Osteocyte (in vitro differentiated cells): ENCODE measurements around the gene ARHGEF38. TPM values are rescaled to one million over a fixed set of nuclear protein-coding genes. Genes with fewer than 3 reads are reported as not detected.

ENCODE experiments used
- DNase-seq: peaks from one replicate; pipeline ENCODE4 v3.0.0; 2021; ENCODE audit warnings: mixed read lengths; ENCODE audit not compliant: unreplicated experiment; ENCODE audit errors: extremely low spot score
- H3K27ac Mint-ChIP-seq: one replicate; pipeline ENCODE4 v1.8.0; 2021; ENCODE audit warnings: mild to moderate bottlenecking, mixed read lengths; ENCODE audit not compliant: unreplicated experiment
- H3K27me3 Mint-ChIP-seq: one replicate; pipeline ENCODE4 v1.8.0; 2021; ENCODE audit warnings: mixed read lengths; ENCODE audit not compliant: unreplicated experiment
- H3K36me3 Mint-ChIP-seq: one replicate; pipeline ENCODE4 v1.8.0; 2021; ENCODE audit warnings: mixed read lengths; ENCODE audit not compliant: unreplicated experiment
- H3K4me1 Mint-ChIP-seq: one replicate; pipeline ENCODE4 v1.8.0; 2021; ENCODE audit warnings: mixed read lengths; ENCODE audit not compliant: unreplicated experiment
- H3K4me3 Mint-ChIP-seq: one replicate; pipeline ENCODE4 v1.8.0; 2021; ENCODE audit warnings: mild to moderate bottlenecking, moderate library complexity, mixed read lengths; ENCODE audit not compliant: unreplicated experiment
- H3K9me3 Mint-ChIP-seq: one replicate; pipeline ENCODE4 v1.8.0; 2021; ENCODE audit warnings: mixed read lengths; ENCODE audit not compliant: unreplicated experiment
- CTCF ChIP-seq: fragments of 200-600 bp; sonication (generic); IDR thresholded peaks from 2 replicates; pipeline ENCODE4 v1.5.0; 2021; ENCODE audit warnings: antibody characterized with exemption, mild to moderate bottlenecking, moderate library complexity
- long read RNA-seq: library from polyadenylated mRNA; unstranded; transcript quantifications from one replicate; pipeline ENCODE4 v2.0.0, GENCODE V29; 2021
- total RNA-seq: library from RNA; stranded (reverse); gene quantifications from 2 replicates; pipeline ENCODE4 v1.2.1, GENCODE V29; 2021

The ARHGEF38 gene, protein sequence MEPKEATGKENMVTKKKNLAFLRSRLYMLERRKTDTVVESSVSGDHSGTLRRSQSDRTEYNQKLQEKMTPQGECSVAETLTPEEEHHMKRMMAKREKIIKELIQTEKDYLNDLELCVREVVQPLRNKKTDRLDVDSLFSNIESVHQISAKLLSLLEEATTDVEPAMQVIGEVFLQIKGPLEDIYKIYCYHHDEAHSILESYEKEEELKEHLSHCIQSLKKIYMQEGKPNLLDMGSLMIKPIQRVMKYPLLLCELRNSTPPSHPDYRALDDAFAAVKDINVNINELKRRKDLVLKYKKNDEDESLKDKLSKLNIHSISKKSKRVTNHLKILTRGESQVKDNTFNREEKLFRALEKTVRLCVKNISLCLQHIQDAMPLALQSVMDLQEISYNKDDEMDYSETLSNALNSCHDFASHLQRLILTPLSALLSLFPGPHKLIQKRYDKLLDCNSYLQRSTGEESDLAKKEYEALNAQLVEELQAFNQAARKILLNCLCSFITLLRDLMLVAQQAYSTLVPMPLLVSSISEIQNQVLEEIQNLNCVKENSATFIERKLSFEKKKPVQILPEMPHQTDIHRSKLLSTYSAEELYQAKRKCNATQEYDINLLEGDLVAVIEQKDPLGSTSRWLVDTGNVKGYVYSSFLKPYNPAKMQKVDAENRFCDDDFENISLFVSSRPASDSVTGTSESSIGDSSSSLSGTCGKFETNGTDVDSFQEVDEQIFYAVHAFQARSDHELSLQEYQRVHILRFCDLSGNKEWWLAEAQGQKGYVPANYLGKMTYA
- not detected in 2 replicates for total RNA-seq
- long read RNA-seq, partial matches to known transcripts, result 0 of 1 reads
- long read RNA-seq, other reads (novel, unspliced or antisense), result 1 of 1 reads

DNA sequence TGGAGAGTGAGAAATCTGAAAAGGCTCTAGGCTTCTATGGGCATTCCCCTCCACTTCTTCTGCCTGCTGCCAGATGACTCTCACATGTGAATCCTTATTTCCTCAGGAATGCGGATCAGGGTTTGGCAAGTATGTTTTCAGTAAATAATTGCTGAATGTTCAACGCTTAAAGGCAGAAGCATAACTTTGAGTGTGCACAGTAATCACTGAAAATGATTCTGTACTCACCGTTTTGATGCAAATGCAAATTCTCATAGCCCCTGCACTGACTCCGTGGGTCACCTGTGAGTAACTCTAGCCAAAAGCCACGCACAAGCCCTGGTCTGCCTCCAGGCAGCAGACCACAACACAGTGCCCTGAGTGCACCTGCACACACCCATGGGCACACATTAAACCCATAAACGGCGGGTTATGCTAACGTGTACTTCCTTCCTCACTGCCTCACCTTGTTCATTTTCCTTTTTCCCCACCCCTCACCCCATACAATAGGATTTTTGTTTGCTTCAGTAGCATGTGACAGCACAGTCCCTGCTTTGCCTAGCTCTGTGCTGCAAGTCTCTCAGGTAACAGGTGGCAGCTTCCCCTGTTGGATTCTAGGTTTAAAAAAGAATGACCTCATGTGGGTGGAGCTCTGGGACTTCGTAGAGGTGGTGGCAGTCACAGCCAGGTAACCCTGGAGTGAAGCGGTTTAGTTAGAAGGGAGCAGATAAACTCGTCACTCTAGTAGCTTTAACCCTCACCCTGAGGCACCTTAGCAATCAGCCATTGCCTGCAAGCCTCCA, at the start of gene ARHGEF38:
Gene ARHGEF38 (plus strand): TSS at position 656 of the 782 bp plus-strand sequence. CDS start 146 bp downstream, outside the sequence.
- Mint-ChIP-seq H3K27me3 (peaks cover 24% of the 10 kb centered on the region), H3K27ac (no peak within 1 kb of the TSS)
- no peak for DNase-seq

GRCh38 chr4:105503484-105503883, 48.9 kb upstream of the ARHGEF38 start:
- H3K4me3 Mint-ChIP-seq, result no peak overlapping the region
- no peaks in the 10 kb centered on the region for H3K4me1 Mint-ChIP-seq
- H3K9me3 Mint-ChIP-seq, result no peaks in the 10 kb centered on the region
- no peak for TF ChIP-seq CTCF
- H3K27ac Mint-ChIP-seq, result no peak overlapping the region
- no peaks in the 10 kb centered on the region for H3K36me3 Mint-ChIP-seq
- H3K27me3 Mint-ChIP-seq, result peaks cover 7% of the 10 kb centered on the region
- DNase-seq, result no peak

More for the DNA sequence above, at the start of gene ARHGEF38:
- no peak within 1 kb of the TSS for H3K4me3 Mint-ChIP-seq
- peaks cover 14% of the 10 kb centered on the region for H3K4me1 Mint-ChIP-seq
- H3K9me3 Mint-ChIP-seq, result no peaks in the 10 kb centered on the region
- H3K36me3 Mint-ChIP-seq, result no peaks in the 10 kb centered on the region
- no peak for TF ChIP-seq CTCF

DNA sequence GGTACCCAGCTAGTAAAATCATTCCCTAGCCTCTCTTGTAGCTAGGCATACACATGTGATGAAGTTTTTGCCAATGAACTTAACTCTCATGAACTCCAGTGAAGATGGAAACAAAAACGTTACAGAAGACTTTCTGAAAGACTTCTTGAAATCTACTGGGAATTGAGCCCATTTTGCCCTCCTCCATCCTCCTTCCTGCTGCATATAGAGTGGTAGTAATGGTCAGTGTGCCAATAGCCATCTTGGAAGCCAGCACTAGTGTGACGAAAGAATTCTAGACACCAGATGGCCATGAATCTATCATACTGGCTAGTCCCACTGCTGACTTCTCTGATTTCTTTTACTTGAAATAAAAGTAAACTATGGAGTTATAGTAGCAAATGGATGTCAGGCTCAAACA, 47.7 kb upstream of the ARHGEF38 start:
- H3K4me1 Mint-ChIP-seq, result no peaks in the 10 kb centered on the region
- no peak overlapping the region for H3K4me3 Mint-ChIP-seq
- no peak for DNase-seq
- no peaks in the 10 kb centered on the region for H3K9me3 Mint-ChIP-seq
- no peaks in the 10 kb centered on the region for H3K36me3 Mint-ChIP-seq
- no peak overlapping the region for H3K27ac Mint-ChIP-seq
- peaks cover 7% of the 10 kb centered on the region for H3K27me3 Mint-ChIP-seq
- no peak for TF ChIP-seq CTCF

DNA sequence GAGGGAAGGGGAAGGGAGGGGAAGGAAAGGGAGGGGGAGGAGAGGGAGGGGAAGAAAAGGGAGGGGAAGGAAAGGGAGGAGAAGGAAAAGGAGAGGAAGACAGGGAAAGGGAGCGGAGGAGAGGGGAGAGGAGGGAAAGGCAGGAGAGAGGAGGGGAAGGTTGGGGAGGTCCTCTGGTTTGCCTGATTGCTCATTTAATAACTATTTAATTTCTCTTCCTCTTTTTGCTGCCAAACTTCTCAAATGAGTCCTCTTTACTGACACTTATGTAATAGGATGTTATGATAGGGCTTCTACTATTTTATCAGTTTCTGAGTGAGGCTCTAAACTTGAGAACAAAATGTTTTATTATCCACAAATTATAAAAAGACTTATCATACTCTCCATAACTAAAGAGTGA, 43.1 kb upstream of the ARHGEF38 start:
- H3K27ac Mint-ChIP-seq, result no peak overlapping the region
- no peaks in the 10 kb centered on the region for H3K4me1 Mint-ChIP-seq
- no peak overlapping the region for H3K4me3 Mint-ChIP-seq
- no peak for DNase-seq
- H3K36me3 Mint-ChIP-seq, result no peaks in the 10 kb centered on the region
- H3K9me3 Mint-ChIP-seq, result peaks cover 6% of the 10 kb centered on the region
- TF ChIP-seq CTCF, result no peak
- H3K27me3 Mint-ChIP-seq, result peaks cover 24% of the 10 kb centered on the region
